Measurements from ENCODE around the gene TMEM192. TPM values are rescaled to one million over a fixed set of nuclear protein-coding genes. Genes with fewer than 3 reads are reported as not detected.

TMEM192 gene
- total RNA-seq, 2 experiments from 2014 or later = 4.6 to 4.7 TPM

DNA sequence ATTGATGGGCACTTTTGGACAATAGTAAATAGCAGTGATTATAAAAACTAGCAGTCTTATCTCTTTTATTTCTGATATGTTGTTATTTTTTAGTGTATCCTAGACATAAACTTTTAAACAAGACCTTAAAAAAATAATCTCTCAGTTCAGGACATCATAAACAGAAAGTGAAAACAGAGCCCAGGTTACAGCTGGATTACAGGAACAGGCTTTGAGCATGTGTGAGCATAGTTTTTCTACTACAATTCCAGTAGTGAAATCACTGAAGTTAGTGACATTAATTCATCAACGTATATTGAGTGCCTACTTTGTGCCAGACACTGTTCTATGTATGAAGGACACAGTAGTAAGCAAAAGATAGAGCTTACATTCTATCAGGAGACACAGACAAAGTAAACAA is 42.1 kb downstream of the TMEM192 start:
- ChIA-PET CTCF (interaction anchor here (0.6 to 1.7 kb wide), 3 partner anchors 8 to 1999 kb away, joined by 3 to 6 read pairs (median 4); no protein-coding TSS in a partner anchor), POLR2A (no interaction called here)
- H3K4me3 Mint-ChIP-seq = no peak overlapping the region
- Histone ChIP-seq H3K27me3 (ENCODE audit: control insufficient read depth in 1 of 2, insufficient read depth in 2 of 2, low read length in 2 of 2) (no peaks in the 10 kb centered on the region), H3K9me3 (ENCODE audit: control insufficient read depth in 1 of 2, insufficient read depth in 1 of 2, low read length in 2 of 2) (no peaks in the 10 kb centered on the region), H3K27ac (ENCODE audit: low read depth in 1 of 2, low read length in 2 of 2) (no peak overlapping the region), H3K4me3 (ENCODE audit: low read length) (no peak overlapping the region), H3K36me3 (ENCODE audit: insufficient read depth, low read length) (no peaks in the 10 kb centered on the region), H3K4me1 (ENCODE audit: insufficient read depth, low read length) (no peaks in the 10 kb centered on the region)
- intact Hi-C loops (cut with DNase I, micrococcal nuclease) = no loop called here
- H3K27ac Mint-ChIP-seq = no peak overlapping the region
- H3K27me3 Mint-ChIP-seq = no peaks in the 10 kb centered on the region
- no peak for ATAC-seq (ENCODE audit: poor library complexity)
- TF ChIP-seq, protein P1, sequence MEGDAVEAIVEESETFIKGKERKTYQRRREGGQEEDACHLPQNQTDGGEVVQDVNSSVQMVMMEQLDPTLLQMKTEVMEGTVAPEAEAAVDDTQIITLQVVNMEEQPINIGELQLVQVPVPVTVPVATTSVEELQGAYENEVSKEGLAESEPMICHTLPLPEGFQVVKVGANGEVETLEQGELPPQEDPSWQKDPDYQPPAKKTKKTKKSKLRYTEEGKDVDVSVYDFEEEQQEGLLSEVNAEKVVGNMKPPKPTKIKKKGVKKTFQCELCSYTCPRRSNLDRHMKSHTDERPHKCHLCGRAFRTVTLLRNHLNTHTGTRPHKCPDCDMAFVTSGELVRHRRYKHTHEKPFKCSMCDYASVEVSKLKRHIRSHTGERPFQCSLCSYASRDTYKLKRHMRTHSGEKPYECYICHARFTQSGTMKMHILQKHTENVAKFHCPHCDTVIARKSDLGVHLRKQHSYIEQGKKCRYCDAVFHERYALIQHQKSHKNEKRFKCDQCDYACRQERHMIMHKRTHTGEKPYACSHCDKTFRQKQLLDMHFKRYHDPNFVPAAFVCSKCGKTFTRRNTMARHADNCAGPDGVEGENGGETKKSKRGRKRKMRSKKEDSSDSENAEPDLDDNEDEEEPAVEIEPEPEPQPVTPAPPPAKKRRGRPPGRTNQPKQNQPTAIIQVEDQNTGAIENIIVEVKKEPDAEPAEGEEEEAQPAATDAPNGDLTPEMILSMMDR (IDR thresholded peaks at IDR 0.05) = no peak
- H3K4me1 Mint-ChIP-seq (ENCODE audit: low read depth) = no peaks in the 10 kb centered on the region
- no peaks in the 10 kb centered on the region for H3K9me3 Mint-ChIP-seq
- no peaks in the 10 kb centered on the region for H3K36me3 Mint-ChIP-seq (ENCODE audit: low read depth)
- no peak for DNase-seq

DNA sequence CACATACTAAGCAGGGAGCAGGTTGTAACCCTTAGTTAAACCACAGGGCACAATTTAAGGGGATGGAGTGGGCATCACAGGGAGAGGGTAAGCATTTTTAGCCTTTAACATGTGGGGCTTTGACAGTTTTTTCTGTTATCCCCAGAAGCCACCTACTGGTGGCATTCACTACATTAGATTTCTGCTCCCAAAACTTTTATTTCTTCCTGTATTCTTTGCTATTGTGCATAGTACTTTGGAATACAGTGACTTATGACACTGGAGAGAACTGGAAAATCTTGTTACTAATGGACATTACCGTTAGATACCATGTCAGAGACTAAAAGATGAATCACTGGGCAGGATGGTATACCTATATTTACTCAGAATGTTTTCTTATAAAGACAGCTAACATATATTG is 51.7 kb downstream of the TMEM192 start:
- ATAC-seq (ENCODE audit: poor library complexity) = no peak
- Histone ChIP-seq H3K36me3 (ENCODE audit: insufficient read depth, low read length) (no peaks in the 10 kb centered on the region), H3K4me3 (ENCODE audit: low read length) (no peak overlapping the region), H3K27me3 (ENCODE audit: control insufficient read depth in 1 of 2, insufficient read depth in 2 of 2, low read length in 2 of 2) (no peaks in the 10 kb centered on the region), H3K27ac (ENCODE audit: low read depth in 1 of 2, low read length in 2 of 2) (no peak overlapping the region), H3K4me1 (ENCODE audit: insufficient read depth, low read length) (no peaks in the 10 kb centered on the region), H3K9me3 (ENCODE audit: control insufficient read depth in 1 of 2, insufficient read depth in 1 of 2, low read length in 2 of 2) (no peaks in the 10 kb centered on the region)
- H3K27ac Mint-ChIP-seq = no peak overlapping the region
- H3K4me1 Mint-ChIP-seq (ENCODE audit: low read depth) = no peaks in the 10 kb centered on the region
- intact Hi-C loops (cut with DNase I, micrococcal nuclease) = no loop called here
- H3K27me3 Mint-ChIP-seq = no peaks in the 10 kb centered on the region
- no peak overlapping the region for H3K4me3 Mint-ChIP-seq
- no peaks in the 10 kb centered on the region for H3K36me3 Mint-ChIP-seq (ENCODE audit: low read depth)
- CTCF ChIA-PET = no interaction called here
- TF ChIP-seq, protein P1 (IDR thresholded peaks at IDR 0.05) = no peak
- no peaks in the 10 kb centered on the region for H3K9me3 Mint-ChIP-seq
- DNase-seq = no peak
- POLR2A ChIA-PET = no interaction called here

DNA sequence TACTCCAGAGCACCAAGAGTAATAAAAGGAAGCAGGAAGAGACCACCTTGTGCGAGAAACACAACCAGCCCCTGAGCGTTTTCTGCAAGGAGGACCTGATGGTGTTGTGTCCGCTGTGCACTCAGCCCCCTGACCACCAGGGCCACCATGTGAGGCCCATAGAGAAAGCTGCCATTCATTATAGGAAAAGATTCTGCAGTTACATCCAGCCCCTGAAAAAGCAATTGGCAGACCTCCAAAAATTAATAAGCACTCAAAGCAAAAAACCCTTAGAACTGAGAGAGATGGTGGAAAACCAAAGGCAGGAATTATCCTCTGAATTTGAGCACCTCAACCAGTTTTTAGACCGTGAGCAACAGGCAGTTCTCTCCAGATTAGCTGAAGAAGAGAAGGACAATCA is 53.3 kb downstream of the TMEM192 start:
- no peaks in the 10 kb centered on the region for H3K27me3 Mint-ChIP-seq
- Histone ChIP-seq H3K36me3 (ENCODE audit: insufficient read depth, low read length) (no peaks in the 10 kb centered on the region), H3K27ac (ENCODE audit: low read depth in 1 of 2, low read length in 2 of 2) (no peak overlapping the region), H3K4me1 (ENCODE audit: insufficient read depth, low read length) (no peaks in the 10 kb centered on the region), H3K9me3 (ENCODE audit: control insufficient read depth in 1 of 2, insufficient read depth in 1 of 2, low read length in 2 of 2) (no peaks in the 10 kb centered on the region), H3K27me3 (ENCODE audit: control insufficient read depth in 1 of 2, insufficient read depth in 2 of 2, low read length in 2 of 2) (no peaks in the 10 kb centered on the region), H3K4me3 (ENCODE audit: low read length) (no peak overlapping the region)
- no peak overlapping the region for H3K27ac Mint-ChIP-seq
- ChIA-PET POLR2A (no interaction called here), CTCF (no interaction called here)
- H3K36me3 Mint-ChIP-seq (ENCODE audit: low read depth) = no peaks in the 10 kb centered on the region
- ATAC-seq (ENCODE audit: poor library complexity) (no peak), DNase-seq (no peak)
- H3K4me3 Mint-ChIP-seq = no peak overlapping the region
- no peaks in the 10 kb centered on the region for H3K4me1 Mint-ChIP-seq (ENCODE audit: low read depth)
- H3K9me3 Mint-ChIP-seq = no peaks in the 10 kb centered on the region
- intact Hi-C loops (cut with DNase I, micrococcal nuclease) = no loop called here
- TF ChIP-seq, protein P1 (IDR thresholded peaks at IDR 0.05) = no peak

Data from CD4-positive, alpha-beta T cell (primary cell).